Hematopoietic multipotent progenitor cell treated with erythropoietin and hydrocortisone succinate and interleukin-3 and kit ligand, for 17 days (in vitro differentiated cells): ENCODE measurements around the gene LYZL6.

Source experiments
- DNase-seq: peaks from one replicate; pipeline ENCODE4 v3.0.0-alpha.2; 2015; ENCODE audit warnings: low spot score

The LYZL6 gene

GRCh38 chr17:35943537-35943936 lies at the start of gene LYZL6:
LYZL6 (minus strand) TSS chr17:35943713; CDS start chr17:35939356, 4,357 bp downstream.
- DNase-seq = no peak

GRCh38 chr17:35991075-35991474 lies 47.6 kb upstream of the LYZL6 start:
- DNase-seq = no peak

GRCh38 chr17:35988164-35988563 lies 44.7 kb upstream of the LYZL6 start:
- no peak for DNase-seq

- DNase-seq = no peak
Observed at GRCh38 chr17:35986643-35987042, 43.1 kb upstream of the LYZL6 start, which contains the start of gene CCL14. CCL14 (minus strand) TSS chr17:35986729; CDS start chr17:35986649, 80 bp downstream.

- no peak for DNase-seq
Observed at GRCh38 chr17:35984140-35984539, 40.6 kb upstream of the LYZL6 start.

GRCh38 chr17:35982409-35983191 lies 39.1 kb upstream of the LYZL6 start:
- no peak for DNase-seq

GRCh38 chr17:35981908-35982330 lies 38.4 kb upstream of the LYZL6 start:
- no peak for DNase-seq

GRCh38 chr17:35981246-35981645 lies 37.7 kb upstream of the LYZL6 start, which contains the start of gene CCL16:
CCL16 (minus strand) TSS chr17:35981497; CDS start chr17:35981420, 77 bp downstream.
- DNase-seq = no peak

GRCh38 chr17:35978346-35978745 lies 34.8 kb upstream of the LYZL6 start:
- no peak for DNase-seq

- no peak for DNase-seq
Observed at GRCh38 chr17:35977509-35977908, 34.0 kb upstream of the LYZL6 start.

- DNase-seq = no peak
Observed at GRCh38 chr17:35973333-35974260, 30.1 kb upstream of the LYZL6 start.

- DNase-seq = no peak
Observed at GRCh38 chr17:35972945-35973332, 29.4 kb upstream of the LYZL6 start.

- no peak for DNase-seq
Observed at GRCh38 chr17:35972535-35972934, 29.0 kb upstream of the LYZL6 start.

GRCh38 chr17:35972066-35972465 lies 28.6 kb upstream of the LYZL6 start:
- no peak for DNase-seq

GRCh38 chr17:35969558-35970380 lies 26.3 kb upstream of the LYZL6 start:
- peak; percentile 66 for DNase-seq

GRCh38 chr17:35968520-35969054 lies 25.1 kb upstream of the LYZL6 start:
- no peak for DNase-seq

GRCh38 chr17:35965272-35965671 lies 21.8 kb upstream of the LYZL6 start:
- no peak for DNase-seq

GRCh38 chr17:35963663-35964062 lies 20.1 kb upstream of the LYZL6 start:
- no peak for DNase-seq

GRCh38 chr17:35953720-35954119 lies 10.2 kb upstream of the LYZL6 start:
- DNase-seq = no peak

- DNase-seq = no peak
Observed at GRCh38 chr17:35949401-35949800, 5.9 kb upstream of the LYZL6 start.

- DNase-seq = no peak
Observed at GRCh38 chr17:35948092-35948491, 4.6 kb upstream of the LYZL6 start.

GRCh38 chr17:35947156-35947585 lies 3.7 kb upstream of the LYZL6 start:
- no peak for DNase-seq
